NAMALWA (cell line): ENCODE measurements around the gene TSHZ2.

Source experiments
- DNase-seq: peaks from one replicate; pipeline ENCODE4 v3.0.0-alpha.2; 2015; ENCODE audit warnings: low spot score

TSHZ2 gene

GRCh38 chr20:53061192-53062108 is 89.3 kb downstream of the TSHZ2 start:
- no peak for DNase-seq

GRCh38 chr20:53064935-53065334 is 92.8 kb downstream of the TSHZ2 start:
- no peak for DNase-seq

- no peak for DNase-seq
Observed at GRCh38 chr20:53068241-53068640, 96.1 kb downstream of the TSHZ2 start.

- no peak for DNase-seq
Observed at GRCh38 chr20:53069132-53069531, 97.0 kb downstream of the TSHZ2 start.

GRCh38 chr20:53070224-53070623 is 98.1 kb downstream of the TSHZ2 start:
- no peak for DNase-seq

GRCh38 chr20:53070706-53071392 is 98.7 kb downstream of the TSHZ2 start:
- no peak for DNase-seq

- DNase-seq, result no peak
Observed at GRCh38 chr20:53071833-53072232, 99.7 kb downstream of the TSHZ2 start.

GRCh38 chr20:53072923-53073579 is 100.9 kb downstream of the TSHZ2 start:
- DNase-seq, result no peak

- no peak for DNase-seq
Observed at GRCh38 chr20:53073636-53074415, 101.7 kb downstream of the TSHZ2 start.

GRCh38 chr20:53074811-53075314 is 102.7 kb downstream of the TSHZ2 start:
- no peak for DNase-seq

GRCh38 chr20:53076668-53077067 is 104.5 kb downstream of the TSHZ2 start:
- no peak for DNase-seq

GRCh38 chr20:53077373-53078205 is 105.4 kb downstream of the TSHZ2 start:
- DNase-seq, result no peak

GRCh38 chr20:53078761-53079160 is 106.6 kb downstream of the TSHZ2 start:
- DNase-seq, result no peak

GRCh38 chr20:53079261-53079691 is 107.1 kb downstream of the TSHZ2 start:
- no peak for DNase-seq

- DNase-seq, result no peak
Observed at GRCh38 chr20:53079828-53080686, 107.9 kb downstream of the TSHZ2 start.

GRCh38 chr20:53080687-53080962 is 108.5 kb downstream of the TSHZ2 start:
- no peak for DNase-seq

- no peak for DNase-seq
Observed at GRCh38 chr20:53080969-53081871, 109.1 kb downstream of the TSHZ2 start.

- no peak for DNase-seq
Observed at GRCh38 chr20:53081916-53082863, 110.0 kb downstream of the TSHZ2 start.
